ENCODE measurements around the gene CES2.

Gene CES2

GRCh38 chr16:66898933-66899309, 36.4 kb upstream of the CES2 start:
- H3K4me3 Mint-ChIP-seq = no peak overlapping the region
- H3K36me3 Mint-ChIP-seq (ENCODE audit: low read depth) = peaks cover 4% of the 10 kb centered on the region
- no peak overlapping the region for H3K27ac Mint-ChIP-seq
- no peaks in the 10 kb centered on the region for H3K4me1 Mint-ChIP-seq (ENCODE audit: low read depth)
- no peaks in the 10 kb centered on the region for H3K27me3 Mint-ChIP-seq
- H3K9me3 Mint-ChIP-seq = no peaks in the 10 kb centered on the region

GRCh38 chr16:66899310-66899944, 35.9 kb upstream of the CES2 start:
- Mint-ChIP-seq H3K9me3 (no peaks in the 10 kb centered on the region), H3K4me1 (ENCODE audit: low read depth) (no peaks in the 10 kb centered on the region), H3K27me3 (no peaks in the 10 kb centered on the region), H3K4me3 (no peak overlapping the region), H3K27ac (no peak overlapping the region), H3K36me3 (ENCODE audit: low read depth) (peaks cover 4% of the 10 kb centered on the region)

GRCh38 chr16:66899945-66900710, 35.2 kb upstream of the CES2 start:
- no peak overlapping the region for H3K4me3 Mint-ChIP-seq
- no peak overlapping the region for H3K27ac Mint-ChIP-seq
- H3K4me1 Mint-ChIP-seq (ENCODE audit: low read depth) = no peaks in the 10 kb centered on the region
- H3K27me3 Mint-ChIP-seq = no peaks in the 10 kb centered on the region
- H3K9me3 Mint-ChIP-seq = no peaks in the 10 kb centered on the region
- no peaks in the 10 kb centered on the region for H3K36me3 Mint-ChIP-seq (ENCODE audit: low read depth)

- Mint-ChIP-seq H3K27me3 (no peaks in the 10 kb centered on the region), H3K36me3 (ENCODE audit: low read depth) (no peaks in the 10 kb centered on the region), H3K4me1 (ENCODE audit: low read depth) (no peaks in the 10 kb centered on the region), H3K4me3 (no peak overlapping the region), H3K9me3 (no peaks in the 10 kb centered on the region), H3K27ac (no peak overlapping the region)
Observed at GRCh38 chr16:66900721-66901441, 34.4 kb upstream of the CES2 start.

- H3K4me1 Mint-ChIP-seq (ENCODE audit: low read depth) = no peaks in the 10 kb centered on the region
- no peak overlapping the region for H3K4me3 Mint-ChIP-seq
- H3K9me3 Mint-ChIP-seq = no peaks in the 10 kb centered on the region
- H3K27ac Mint-ChIP-seq = no peak overlapping the region
- no peaks in the 10 kb centered on the region for H3K36me3 Mint-ChIP-seq (ENCODE audit: low read depth)
- no peaks in the 10 kb centered on the region for H3K27me3 Mint-ChIP-seq
Observed at GRCh38 chr16:66901626-66902025, 33.7 kb upstream of the CES2 start.

GRCh38 chr16:66902648-66903543, 32.4 kb upstream of the CES2 start:
- no peaks in the 10 kb centered on the region for H3K9me3 Mint-ChIP-seq
- H3K4me1 Mint-ChIP-seq (ENCODE audit: low read depth) = no peaks in the 10 kb centered on the region
- no peak overlapping the region for H3K27ac Mint-ChIP-seq
- H3K27me3 Mint-ChIP-seq = no peaks in the 10 kb centered on the region
- H3K36me3 Mint-ChIP-seq (ENCODE audit: low read depth) = no peaks in the 10 kb centered on the region
- H3K4me3 Mint-ChIP-seq = no peak overlapping the region

GRCh38 chr16:66903544-66904427, 31.5 kb upstream of the CES2 start:
- Mint-ChIP-seq H3K27me3 (no peaks in the 10 kb centered on the region), H3K4me3 (no peak overlapping the region), H3K4me1 (ENCODE audit: low read depth) (no peaks in the 10 kb centered on the region), H3K27ac (no peak overlapping the region), H3K9me3 (no peaks in the 10 kb centered on the region), H3K36me3 (ENCODE audit: low read depth) (no peaks in the 10 kb centered on the region)

GRCh38 chr16:66904428-66904845, 30.9 kb upstream of the CES2 start:
- Mint-ChIP-seq H3K27me3 (no peaks in the 10 kb centered on the region), H3K27ac (no peak overlapping the region), H3K36me3 (ENCODE audit: low read depth) (no peaks in the 10 kb centered on the region), H3K4me3 (no peak overlapping the region), H3K9me3 (no peaks in the 10 kb centered on the region), H3K4me1 (ENCODE audit: low read depth) (no peaks in the 10 kb centered on the region)

- Mint-ChIP-seq H3K27ac (no peak overlapping the region), H3K27me3 (no peaks in the 10 kb centered on the region), H3K36me3 (ENCODE audit: low read depth) (no peaks in the 10 kb centered on the region), H3K4me3 (no peak overlapping the region), H3K4me1 (ENCODE audit: low read depth) (no peaks in the 10 kb centered on the region), H3K9me3 (no peaks in the 10 kb centered on the region)
Observed at GRCh38 chr16:66904846-66905632, 30.3 kb upstream of the CES2 start.

- no peak overlapping the region for H3K4me3 Mint-ChIP-seq
- no peaks in the 10 kb centered on the region for H3K4me1 Mint-ChIP-seq (ENCODE audit: low read depth)
- H3K36me3 Mint-ChIP-seq (ENCODE audit: low read depth) = no peaks in the 10 kb centered on the region
- no peaks in the 10 kb centered on the region for H3K9me3 Mint-ChIP-seq
- H3K27ac Mint-ChIP-seq = no peak overlapping the region
- no peaks in the 10 kb centered on the region for H3K27me3 Mint-ChIP-seq
Observed at GRCh38 chr16:66905633-66906539, 29.4 kb upstream of the CES2 start.

- H3K36me3 Mint-ChIP-seq (ENCODE audit: low read depth) = no peaks in the 10 kb centered on the region
- no peak overlapping the region for H3K27ac Mint-ChIP-seq
- no peaks in the 10 kb centered on the region for H3K9me3 Mint-ChIP-seq
- no peaks in the 10 kb centered on the region for H3K4me1 Mint-ChIP-seq (ENCODE audit: low read depth)
- no peak overlapping the region for H3K4me3 Mint-ChIP-seq
- no peaks in the 10 kb centered on the region for H3K27me3 Mint-ChIP-seq
Observed at GRCh38 chr16:66906916-66907836, 28.1 kb upstream of the CES2 start.

- Mint-ChIP-seq H3K27me3 (no peaks in the 10 kb centered on the region), H3K4me1 (ENCODE audit: low read depth) (no peaks in the 10 kb centered on the region), H3K9me3 (no peaks in the 10 kb centered on the region), H3K4me3 (no peak overlapping the region), H3K27ac (no peak overlapping the region), H3K36me3 (ENCODE audit: low read depth) (no peaks in the 10 kb centered on the region)
Observed at GRCh38 chr16:66908116-66908515, 27.2 kb upstream of the CES2 start.
